Subcutaneous abdominal adipose tissue (tissue), 5 donors: Measurements from ENCODE around the gene METTL9.
"Not testable (repeated sequence)": the region's sequence is repeated elsewhere in the genome, so short reads cannot be mapped to it uniquely, and the experiment has no call there.

Experiments
- H3K27ac ChIP-seq: one replicate; pipeline ENCODE4 v1.7.0; 2013; ENCODE audit warnings: low read depth, mild to moderate bottlenecking, inconsistent platforms, low read length, moderate library complexity
- H3K27me3 ChIP-seq, 5 donors: one replicate each; pipeline ENCODE4 v1.7.0; 2013; ENCODE audit warnings: low read length in 5 of 5, inconsistent platforms in 1 of 5; ENCODE audit not compliant: control insufficient read depth in 5 of 5, insufficient read depth in 4 of 5
- H3K36me3 ChIP-seq, 5 donors: one replicate each; pipeline ENCODE4 v1.7.0; 2013; ENCODE audit warnings: low read length in 5 of 5; ENCODE audit not compliant: control insufficient read depth in 5 of 5, insufficient read depth in 5 of 5
- H3K4me1 ChIP-seq, 5 donors: one replicate each; pipeline ENCODE4 v1.7.0; 2013; ENCODE audit warnings: low read length in 5 of 5, mild to moderate bottlenecking in 3 of 5, moderate library complexity in 1 of 5; ENCODE audit not compliant: control insufficient read depth in 5 of 5, insufficient read depth in 5 of 5
- H3K4me3 ChIP-seq, 5 donors: one replicate each; pipeline ENCODE4 v1.7.0; 2013; ENCODE audit warnings: low read length in 5 of 5, low read depth in 1 of 5
- H3K9ac ChIP-seq, 5 donors: one replicate each; pipeline ENCODE4 v1.7.0; 2013; ENCODE audit warnings: low read length in 5 of 5, mild to moderate bottlenecking in 4 of 5, moderate library complexity in 3 of 5
- H3K9me3 ChIP-seq, 5 donors: one replicate each; pipeline ENCODE4 v1.7.0; 2013; ENCODE audit warnings: low read length in 5 of 5; ENCODE audit not compliant: control insufficient read depth in 5 of 5
- donor health status: healthy.
- donor health status: healthy.
- donor health status: healthy.
- donor health status: healthy.
- donor health status: healthy.

The METTL9 gene

GRCh38 chr16:21673469-21673868 lies 74.1 kb downstream of the METTL9 start:
- Histone ChIP-seq H3K4me3 (no peak overlapping the region), H3K27me3 (no peaks in the 10 kb centered on the region), H3K9ac (no peak overlapping the region), H3K36me3 (no peaks in the 10 kb centered on the region), H3K27ac (no peak overlapping the region), H3K9me3 (peaks cover 0 to 8% (median 4%) of the 10 kb centered on the region in 5 donors), H3K4me1 (no peaks in the 10 kb centered on the region)

- H3K4me1 ChIP-seq, H3K9me3 ChIP-seq, H3K27ac ChIP-seq, H3K27me3 ChIP-seq, H3K36me3 ChIP-seq, H3K4me3 ChIP-seq, H3K9ac ChIP-seq: not testable (repeated sequence)
Measured at GRCh38 chr16:21674456-21674855, 75.1 kb downstream of the METTL9 start.

GRCh38 chr16:21680714-21681113 lies 81.3 kb downstream of the METTL9 start:
- not testable (repeated sequence) for H3K27me3 ChIP-seq, H3K27ac ChIP-seq, H3K4me1 ChIP-seq, H3K9ac ChIP-seq, H3K4me3 ChIP-seq, H3K36me3 ChIP-seq, H3K9me3 ChIP-seq

GRCh38 chr16:21683184-21683583 lies 83.8 kb downstream of the METTL9 start:
- Histone ChIP-seq H3K27ac (no peak overlapping the region), H3K36me3 (no peaks in the 10 kb centered on the region), H3K9me3 (no peaks in the 10 kb centered on the region), H3K9ac (no peak overlapping the region), H3K27me3 (no peaks in the 10 kb centered on the region), H3K4me1 (no peaks in the 10 kb centered on the region), H3K4me3 (no peak overlapping the region)

- Histone ChIP-seq H3K27ac (no peak overlapping the region), H3K27me3 (no peaks in the 10 kb centered on the region)
Measured at GRCh38 chr16:21684199-21684598, 84.8 kb downstream of the METTL9 start.

GRCh38 chr16:21685034-21685455 lies 85.7 kb downstream of the METTL9 start:
- Histone ChIP-seq H3K27me3 (no peaks in the 10 kb centered on the region), H3K9ac (no peak overlapping the region), H3K4me1 (no peaks in the 10 kb centered on the region), H3K27ac (no peak overlapping the region), H3K36me3 (no peaks in the 10 kb centered on the region), H3K9me3 (peaks cover 0 to 5% (median 4%) of the 10 kb centered on the region in 5 donors), H3K4me3 (no peak overlapping the region)

More at GRCh38 chr16:21684199-21684598, 84.8 kb downstream of the METTL9 start:
- H3K9ac ChIP-seq = no peak overlapping the region
- no peak overlapping the region for H3K4me3 ChIP-seq
- no peaks in the 10 kb centered on the region for H3K4me1 ChIP-seq
- H3K9me3 ChIP-seq = peaks cover 0 to 5% (median 4%) of the 10 kb centered on the region in 5 donors
- H3K36me3 ChIP-seq = no peaks in the 10 kb centered on the region

- H3K27me3 ChIP-seq = no peaks in the 10 kb centered on the region
- H3K9ac ChIP-seq = no peak overlapping the region
- H3K4me1 ChIP-seq = no peaks in the 10 kb centered on the region
- no peak overlapping the region for H3K4me3 ChIP-seq
- no peak overlapping the region for H3K27ac ChIP-seq
- H3K9me3 ChIP-seq = peaks cover 0 to 5% (median 4%) of the 10 kb centered on the region in 5 donors
- H3K36me3 ChIP-seq = no peaks in the 10 kb centered on the region
Measured at GRCh38 chr16:21689107-21689506, 89.7 kb downstream of the METTL9 start.

GRCh38 chr16:21690967-21691366 lies 91.6 kb downstream of the METTL9 start:
- not testable (repeated sequence) for H3K9me3 ChIP-seq, H3K4me3 ChIP-seq, H3K9ac ChIP-seq, H3K4me1 ChIP-seq, H3K36me3 ChIP-seq, H3K27ac ChIP-seq, H3K27me3 ChIP-seq

GRCh38 chr16:21694609-21695008 lies 95.2 kb downstream of the METTL9 start:
- Histone ChIP-seq H3K9me3 (no peaks in the 10 kb centered on the region), H3K27ac (no peak overlapping the region), H3K4me1 (no peaks in the 10 kb centered on the region), H3K4me3 (no peak overlapping the region), H3K27me3 (no peaks in the 10 kb centered on the region), H3K9ac (no peak overlapping the region), H3K36me3 (no peaks in the 10 kb centered on the region)

GRCh38 chr16:21697032-21697431 lies 97.7 kb downstream of the METTL9 start:
- no peaks in the 10 kb centered on the region for H3K4me1 ChIP-seq
- H3K27ac ChIP-seq = no peak overlapping the region
- no peaks in the 10 kb centered on the region for H3K9me3 ChIP-seq
- no peaks in the 10 kb centered on the region for H3K27me3 ChIP-seq
- no peak overlapping the region for H3K4me3 ChIP-seq
- no peaks in the 10 kb centered on the region for H3K36me3 ChIP-seq
- no peak overlapping the region for H3K9ac ChIP-seq
